GM21528 (cell line): ENCODE data around the gene KPNA1.

Experiments
- ATAC-seq: cut with Tn5 transposase; IDR thresholded peaks from one replicate; pipeline ENCODE4 v1.9.1; 2021; ENCODE audit warnings: mild to moderate bottlenecking, moderate library complexity; ENCODE audit not compliant: unreplicated experiment, low FRiP score

KPNA1 gene

DNA sequence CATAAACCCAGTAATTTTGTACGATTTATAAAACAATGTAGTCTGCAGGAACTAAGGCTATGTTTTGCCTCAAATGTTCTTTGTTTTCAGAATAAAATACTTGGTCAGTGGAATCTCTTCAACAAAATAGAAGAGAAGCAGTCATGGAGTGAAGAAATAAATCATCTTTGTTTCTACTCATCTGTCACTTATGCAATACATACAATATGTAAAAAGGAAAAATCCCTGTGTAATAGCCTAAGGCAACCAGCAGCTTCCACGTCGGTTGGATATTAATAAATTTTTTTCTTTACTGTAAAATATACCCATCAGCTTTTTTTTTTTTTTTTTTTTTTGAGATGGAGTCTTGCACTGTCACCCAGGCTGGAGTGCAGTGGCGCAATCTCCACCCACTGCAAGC, 93.6 kb downstream of the KPNA1 start:
- no peak for ATAC-seq

DNA sequence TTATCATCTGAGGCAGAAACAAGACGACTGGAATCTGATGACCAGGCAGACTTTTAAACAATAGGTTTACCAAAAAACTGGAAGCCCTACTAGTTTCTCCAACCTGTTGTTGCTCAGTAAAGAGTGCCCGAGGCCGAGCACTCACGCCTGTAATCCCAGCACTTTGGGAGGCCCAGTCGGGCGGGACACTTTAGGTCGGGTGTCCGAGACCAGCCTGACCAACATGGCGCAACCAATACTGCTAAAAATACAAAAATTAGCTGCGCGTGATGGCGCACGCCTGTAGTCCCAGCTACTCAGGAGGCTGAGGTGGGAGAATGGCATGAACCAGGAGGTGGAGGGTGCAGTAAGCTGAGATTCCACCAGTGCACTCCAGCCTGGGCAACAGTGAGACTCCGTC, 97.8 kb downstream of the KPNA1 start:
- ATAC-seq: no peak

DNA sequence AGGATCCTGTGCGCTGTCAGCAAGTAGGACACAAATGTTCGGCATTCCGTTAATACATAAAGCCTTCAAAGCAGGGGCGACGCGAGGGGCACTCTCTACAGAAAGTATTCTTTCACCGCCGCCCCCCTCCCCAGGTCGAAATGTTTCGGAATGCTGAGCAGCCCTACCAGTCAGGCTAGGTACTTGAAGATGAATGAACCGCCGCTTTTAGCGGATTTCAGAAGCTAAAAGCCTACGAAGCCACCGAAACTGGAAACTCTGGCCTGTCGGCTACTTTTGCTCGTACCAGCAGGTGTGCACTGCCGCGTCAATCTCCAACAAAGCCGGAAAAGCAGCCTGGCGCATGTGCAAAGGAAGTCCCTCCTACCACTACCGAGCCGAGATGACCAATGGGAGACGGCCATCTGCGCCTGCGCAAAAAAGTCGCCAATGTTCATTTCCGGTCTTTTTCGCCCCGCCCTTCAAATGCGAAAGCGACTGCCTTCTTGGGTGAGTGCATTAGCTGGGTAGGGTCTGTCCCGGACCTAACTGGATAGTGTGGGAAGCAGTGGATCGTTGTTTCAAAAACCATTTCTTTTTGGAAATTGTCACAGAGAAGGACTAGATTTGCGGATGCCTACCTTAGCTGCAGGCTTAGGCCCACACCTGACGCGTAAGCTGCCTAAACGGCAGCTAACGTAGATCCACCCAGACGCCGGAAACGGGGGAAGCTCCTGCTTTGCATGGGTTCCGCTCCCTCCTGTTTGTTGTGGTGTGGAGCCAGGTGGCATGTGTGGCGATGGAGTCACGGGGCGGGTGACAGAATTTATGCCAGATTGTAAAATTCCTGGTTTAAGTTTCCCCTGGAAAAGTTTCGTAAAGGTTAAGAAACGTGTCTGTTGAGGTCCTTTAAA, 98.7 kb downstream of the KPNA1 start, which contains the start of gene WDR5B:
Gene WDR5B (minus strand): TSS at position 301 of the 893 bp plus-strand sequence. CDS start 534 bp downstream, outside the sequence.
- peak; percentile 89 for ATAC-seq

DNA sequence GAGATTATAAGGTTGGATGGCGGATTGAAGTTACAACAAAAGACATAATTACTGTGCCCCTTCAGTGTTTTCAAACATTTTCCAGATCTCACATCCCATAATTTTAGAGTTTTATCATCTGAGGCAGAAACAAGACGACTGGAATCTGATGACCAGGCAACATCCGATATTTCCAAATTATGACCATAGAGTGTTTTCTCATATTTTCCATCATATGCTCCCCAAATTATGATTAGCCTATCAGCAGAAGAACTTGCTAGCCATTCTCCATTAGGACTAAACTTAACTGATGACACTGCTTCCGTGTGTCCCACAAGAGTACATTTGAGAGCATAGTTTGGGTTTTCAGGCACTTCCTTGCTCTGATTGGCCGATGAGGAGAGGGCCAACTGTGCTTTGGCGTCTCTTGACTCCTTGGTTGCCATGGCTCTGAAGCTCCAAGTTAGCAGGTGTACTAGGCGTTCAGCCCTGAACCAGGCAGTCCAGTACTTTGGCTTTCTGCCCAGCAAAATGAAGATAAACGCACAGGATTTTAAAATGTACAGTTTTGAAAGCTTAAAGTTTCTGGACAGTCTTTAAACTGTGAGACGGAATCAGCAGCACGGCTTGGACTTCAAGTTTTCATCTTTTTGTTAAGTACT, 99.5 kb downstream of the KPNA1 start:
- ATAC-seq: peak; percentile 56

DNA sequence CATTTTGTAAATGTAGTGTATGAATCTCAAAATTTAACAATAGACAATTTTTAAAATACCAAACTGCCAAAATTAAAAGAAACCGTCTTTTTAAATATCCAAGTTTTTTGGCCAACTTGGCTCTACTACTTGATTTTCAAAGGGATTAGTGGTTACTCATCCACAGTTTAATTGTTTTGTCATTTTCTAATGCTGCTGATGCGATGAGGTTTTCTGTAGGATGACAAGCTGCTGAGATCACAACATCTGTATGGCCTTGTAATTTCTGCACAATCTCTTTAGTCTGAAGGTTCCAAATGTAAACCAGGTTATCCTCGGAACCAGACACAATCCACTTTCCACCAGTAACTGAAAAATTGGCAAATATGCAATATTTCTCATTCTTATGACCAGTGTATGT, 100.3 kb downstream of the KPNA1 start:
- no peak for ATAC-seq

DNA sequence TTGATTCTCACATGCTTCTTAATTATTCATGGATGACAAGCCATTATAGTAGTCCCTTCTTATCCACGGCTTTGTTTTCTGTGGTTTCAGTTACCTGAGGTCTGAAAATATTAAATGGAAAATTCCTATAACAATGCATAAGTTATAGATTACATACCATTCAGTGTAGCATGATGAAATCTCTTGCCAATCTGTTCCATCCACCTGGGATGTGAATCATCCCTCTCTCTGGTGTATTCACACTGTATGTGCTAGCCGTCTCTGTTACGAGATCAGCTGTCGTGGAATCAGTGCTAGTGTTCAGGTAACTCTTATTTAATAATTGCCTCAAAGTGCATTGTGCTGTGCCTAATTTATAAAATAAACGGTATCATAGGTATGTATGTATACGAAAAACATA, 104.1 kb downstream of the KPNA1 start:
- ATAC-seq: no peak

DNA sequence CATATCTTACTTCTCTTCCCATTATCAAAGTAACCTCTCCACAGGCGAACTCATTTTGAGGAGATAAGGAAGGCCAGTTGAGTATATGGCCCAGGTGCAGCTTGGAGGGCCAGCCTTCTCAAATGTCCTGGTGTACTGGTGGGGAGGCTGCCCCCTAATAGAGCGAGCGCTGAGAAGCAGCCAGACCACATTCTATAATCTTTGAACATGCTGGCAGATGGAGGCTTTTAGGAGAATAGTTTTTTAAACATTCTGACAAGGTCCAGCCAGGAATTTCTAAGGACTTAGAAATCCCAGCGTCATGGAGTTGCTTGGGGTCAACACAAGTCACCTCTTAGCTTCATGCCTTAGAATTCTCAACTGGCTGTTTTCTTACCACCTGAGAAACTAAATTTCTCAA, 104.6 kb downstream of the KPNA1 start:
- ATAC-seq: no peak

DNA sequence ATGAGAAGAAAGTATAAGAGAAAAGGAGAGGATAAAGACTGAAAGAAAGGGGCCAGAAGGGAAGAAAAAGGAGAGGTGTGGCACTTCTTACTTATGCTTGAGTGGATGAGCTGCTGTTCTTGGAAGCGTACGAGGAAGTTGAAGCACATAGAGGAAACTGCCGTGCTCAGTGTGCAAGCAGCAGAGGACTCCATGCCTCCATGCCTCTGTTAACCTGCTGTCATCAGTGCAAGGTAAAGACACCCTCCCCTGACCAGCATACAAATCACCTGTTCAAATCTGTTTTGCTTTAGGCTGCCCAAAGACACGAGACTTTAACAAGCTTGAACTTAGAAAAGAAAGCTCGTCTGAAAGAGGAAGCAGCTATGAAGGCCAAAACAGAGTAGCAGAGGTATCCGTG, 105.3 kb downstream of the KPNA1 start:
- no peak for ATAC-seq

DNA sequence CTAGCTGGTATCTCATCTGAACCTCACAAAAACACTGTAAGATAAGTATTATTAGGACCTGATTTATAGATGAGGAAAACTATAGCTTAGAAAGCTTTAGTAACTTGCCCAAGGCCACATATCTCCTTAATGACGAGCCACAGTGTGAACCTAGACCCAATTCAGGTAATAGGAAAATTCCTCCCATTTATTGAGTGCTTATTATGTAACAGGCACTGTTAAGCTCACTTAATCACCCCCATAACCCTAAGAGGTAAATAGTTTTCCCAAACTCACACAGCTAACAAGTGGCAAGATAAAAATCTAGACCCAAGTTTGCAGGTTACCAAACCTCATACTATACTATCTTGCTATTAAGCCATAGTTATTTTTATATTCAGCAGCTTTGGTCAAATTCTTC, 106.8 kb downstream of the KPNA1 start:
- ATAC-seq: no peak

DNA sequence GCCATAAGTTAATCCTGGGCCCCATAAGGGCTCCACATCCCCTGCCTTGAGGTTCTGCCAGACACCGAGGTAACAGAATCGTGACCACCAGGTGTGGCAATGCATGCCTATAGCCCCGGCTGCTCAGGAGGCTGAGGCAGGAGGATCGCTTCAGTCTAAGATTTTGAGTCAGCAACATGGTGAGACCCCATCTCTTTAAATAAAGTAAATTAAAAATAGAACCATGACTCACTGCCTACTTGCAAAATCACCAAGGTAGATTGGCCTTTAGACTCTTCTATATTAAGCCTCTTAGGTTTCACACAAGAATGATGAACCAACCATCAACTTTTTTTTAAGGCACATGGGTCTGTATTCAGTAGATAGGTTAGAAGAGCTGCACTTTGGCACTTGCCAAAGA, 108.5 kb downstream of the KPNA1 start:
- ATAC-seq: no peak

DNA sequence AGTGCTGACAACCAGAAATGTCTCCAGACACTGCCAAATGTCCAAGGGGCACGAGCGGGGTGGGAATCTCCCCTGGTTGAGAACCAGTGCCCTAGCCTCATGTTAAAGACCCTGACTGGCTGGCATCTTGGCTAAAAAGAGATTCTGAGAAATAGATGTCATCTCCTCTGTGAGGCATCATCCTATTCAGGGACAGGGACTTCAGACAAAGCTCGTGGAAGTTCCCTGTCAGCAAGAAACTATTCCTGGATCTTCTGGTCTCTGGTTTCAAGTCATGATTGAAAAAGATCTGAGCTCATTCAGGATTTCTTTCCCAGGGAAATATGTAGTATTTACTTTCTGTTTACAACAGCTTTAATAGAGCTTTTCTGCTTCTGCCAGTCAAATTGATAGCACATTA, 109.7 kb downstream of the KPNA1 start:
- no peak for ATAC-seq

DNA sequence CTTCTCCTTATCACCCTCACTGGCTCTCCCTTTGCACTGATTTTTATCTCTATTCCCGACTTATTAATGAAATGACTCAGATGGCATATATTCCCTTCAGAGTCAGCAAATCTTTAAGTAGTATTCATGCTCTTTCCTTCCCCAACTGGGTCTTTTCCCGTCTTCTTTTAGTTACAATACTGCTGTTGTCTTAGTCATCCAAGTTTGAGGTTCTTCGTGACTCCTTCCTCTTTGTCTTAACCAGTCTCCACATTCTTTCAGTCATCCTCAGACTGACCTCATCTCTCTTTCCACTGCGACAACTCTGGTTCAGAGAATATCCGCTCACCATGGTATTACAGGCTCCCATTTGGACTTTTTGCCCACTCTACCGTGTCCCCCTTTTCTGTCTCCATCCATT, 111.2 kb downstream of the KPNA1 start:
- ATAC-seq: no peak

DNA sequence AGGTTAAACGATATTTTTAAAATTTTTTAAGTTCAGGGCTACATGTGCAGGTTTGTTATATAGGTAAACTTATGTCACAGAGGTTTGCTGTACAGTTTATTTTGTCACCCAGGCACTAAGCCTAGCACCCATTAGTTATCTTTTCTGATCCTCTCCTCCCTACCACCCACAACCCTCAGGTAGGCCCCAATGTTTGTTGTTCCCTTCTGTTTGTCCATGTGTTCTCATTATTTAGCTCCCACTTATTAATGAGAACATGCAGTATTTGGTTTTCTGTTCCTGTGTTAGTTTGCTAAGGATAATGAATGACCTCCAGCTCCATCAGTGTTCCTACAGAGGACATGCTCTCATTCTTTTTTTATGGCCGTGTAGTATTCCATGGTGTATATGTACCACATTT, 115.8 kb downstream of the KPNA1 start:
- no peak for ATAC-seq

DNA sequence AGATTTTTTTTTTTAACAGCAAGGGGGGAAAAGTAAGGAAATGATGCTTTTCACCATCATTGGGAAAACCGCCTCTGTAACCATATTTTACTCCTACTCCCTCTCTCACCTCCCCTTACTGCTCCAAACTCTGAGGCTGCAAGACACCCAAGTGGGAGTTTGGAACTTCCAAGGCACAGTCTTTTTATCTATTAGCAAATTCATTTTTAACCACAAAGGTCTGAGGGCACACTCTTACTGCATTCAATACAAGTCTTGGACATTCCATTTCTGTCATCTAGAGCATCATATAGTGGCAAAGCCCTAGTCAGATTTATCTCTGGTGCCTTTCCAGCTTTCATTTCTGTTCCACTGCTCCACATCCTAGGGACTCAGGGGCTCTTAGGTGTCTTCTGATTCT, 117.5 kb downstream of the KPNA1 start:
- ATAC-seq: no peak

DNA sequence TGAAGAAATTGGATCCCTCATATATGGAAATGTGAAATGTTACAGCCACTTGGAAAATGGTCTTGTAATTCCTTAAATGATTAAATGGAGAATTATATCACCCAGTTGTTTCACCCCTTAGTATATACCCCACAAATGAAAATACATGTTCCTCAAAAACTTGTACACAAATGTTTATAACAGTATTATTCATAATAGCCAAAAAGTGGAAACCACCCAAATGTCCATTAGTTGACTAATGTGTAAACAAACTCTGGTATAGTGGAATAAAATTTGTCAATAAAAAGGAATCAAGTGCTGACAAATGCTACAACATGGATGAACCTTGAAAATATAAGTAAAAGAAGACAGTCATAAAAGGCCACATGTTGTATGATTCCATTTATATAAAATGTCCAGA, 118.2 kb downstream of the KPNA1 start:
- ATAC-seq: no peak

DNA sequence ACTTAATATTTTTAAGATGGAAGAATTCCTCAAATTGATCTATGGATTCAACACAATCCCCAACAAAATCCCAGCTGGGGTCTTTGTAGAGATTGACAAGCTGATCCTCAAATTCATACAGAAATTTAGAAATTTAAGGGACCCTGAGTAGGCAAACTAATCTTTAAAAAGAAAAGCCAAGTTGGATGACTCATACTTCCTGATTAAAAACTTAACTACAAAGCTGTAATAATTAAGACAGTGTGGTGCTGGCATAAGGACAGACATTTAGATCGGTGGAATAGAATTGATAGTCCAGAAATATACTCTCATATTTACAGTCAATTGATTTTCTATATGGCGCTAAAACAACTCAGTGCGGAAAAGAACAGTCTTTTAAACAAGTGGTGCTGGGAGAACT, 119.2 kb downstream of the KPNA1 start:
- no peak for ATAC-seq

DNA sequence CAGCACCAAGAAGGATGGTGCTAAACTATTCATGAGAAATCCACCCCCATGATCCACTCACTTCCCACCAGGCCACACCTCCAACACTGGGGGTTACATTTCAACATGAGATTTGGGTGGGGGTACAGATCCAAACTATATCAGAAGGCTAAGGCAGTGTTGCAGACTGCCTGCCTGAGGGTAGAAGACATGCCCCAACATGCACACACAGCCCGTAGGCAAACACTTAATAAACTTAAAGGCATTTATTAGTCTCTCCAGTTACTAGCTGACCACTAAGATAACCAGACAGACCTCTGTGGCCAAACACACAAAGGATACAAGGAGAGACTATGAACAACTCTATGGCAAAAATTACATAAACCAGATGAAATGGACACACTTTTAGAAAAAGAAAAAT, 120.6 kb downstream of the KPNA1 start:
- no peak for ATAC-seq

DNA sequence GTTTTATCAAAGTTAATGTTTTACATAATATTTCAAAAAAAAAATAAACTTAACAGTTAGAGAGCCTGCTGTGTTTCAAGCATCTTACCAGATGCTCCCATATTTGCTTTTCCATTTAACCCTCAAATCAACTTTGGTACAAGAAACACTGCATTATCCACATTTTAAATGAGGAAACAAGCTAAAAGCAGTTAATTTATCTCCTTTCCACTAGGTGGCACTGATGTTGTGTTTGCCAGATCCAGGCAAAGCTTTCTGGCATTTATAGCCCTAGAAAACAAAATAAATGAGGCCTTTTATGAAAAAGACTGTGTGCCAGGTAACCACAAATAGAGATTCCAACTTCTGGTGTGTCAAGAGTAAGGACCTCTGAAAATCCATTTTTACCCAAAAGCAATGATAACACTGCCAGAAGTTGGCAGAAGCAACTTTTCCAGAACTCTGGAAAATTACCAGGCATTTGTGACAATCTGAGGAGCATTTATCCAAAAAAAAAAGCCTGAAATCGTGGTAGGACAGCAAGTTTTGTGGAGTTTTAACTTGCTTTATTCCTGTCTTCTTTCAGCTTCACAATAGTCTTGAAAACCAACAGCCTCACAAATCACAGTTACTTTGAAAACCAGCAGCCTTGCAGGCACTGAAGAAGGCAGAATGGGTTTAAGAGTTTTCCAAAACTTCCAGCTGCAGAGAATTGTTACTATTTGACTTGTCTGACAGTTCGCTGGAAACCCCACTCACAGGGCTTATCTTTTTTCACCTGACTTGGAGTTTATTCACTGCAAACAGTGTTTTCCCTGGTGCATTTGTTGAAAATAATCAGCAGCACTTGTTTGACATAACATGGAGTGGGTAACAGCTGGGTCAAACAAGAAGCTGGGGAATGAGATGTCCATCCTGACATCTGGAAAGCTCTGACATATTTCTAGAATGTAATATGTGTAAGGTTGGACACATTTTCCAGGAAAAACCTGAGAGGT, 121.6 kb downstream of the KPNA1 start:
- no peak for ATAC-seq

DNA sequence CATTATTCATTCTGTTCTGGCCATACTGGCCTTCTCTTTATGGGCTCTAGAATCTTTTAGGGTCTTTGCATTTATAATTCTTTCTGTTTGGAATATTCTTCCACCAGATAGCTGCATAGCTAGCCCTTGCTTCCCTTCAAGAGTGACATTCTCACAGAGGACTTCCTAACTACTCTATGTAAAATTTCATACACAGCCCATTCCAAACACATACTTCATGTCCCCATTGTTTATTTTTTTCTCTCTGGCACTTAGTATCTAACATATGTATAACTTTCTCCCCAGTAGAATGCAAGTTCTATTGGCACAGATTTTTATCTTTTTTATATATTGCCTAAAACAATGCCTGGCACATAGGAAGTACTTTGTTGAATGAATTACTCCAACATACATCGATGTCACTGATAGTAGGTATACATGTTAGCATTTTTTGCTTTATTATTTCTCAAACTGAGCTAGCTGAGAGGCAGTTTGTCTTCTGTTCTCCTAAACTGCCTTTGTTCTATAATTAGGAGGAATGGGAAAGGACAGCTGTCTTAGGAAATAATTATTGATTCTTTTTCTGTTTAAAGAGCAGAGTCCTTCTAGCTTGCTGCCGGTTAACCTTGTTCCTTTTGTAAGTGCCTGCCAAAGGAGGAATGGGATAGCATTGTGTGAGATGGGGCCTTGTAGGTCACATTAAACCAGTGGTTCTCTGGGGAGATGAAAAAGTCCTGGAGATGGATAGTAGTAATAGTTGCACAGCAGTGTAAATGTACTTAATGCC, 122.9 kb downstream of the KPNA1 start:
- no peak for ATAC-seq

DNA sequence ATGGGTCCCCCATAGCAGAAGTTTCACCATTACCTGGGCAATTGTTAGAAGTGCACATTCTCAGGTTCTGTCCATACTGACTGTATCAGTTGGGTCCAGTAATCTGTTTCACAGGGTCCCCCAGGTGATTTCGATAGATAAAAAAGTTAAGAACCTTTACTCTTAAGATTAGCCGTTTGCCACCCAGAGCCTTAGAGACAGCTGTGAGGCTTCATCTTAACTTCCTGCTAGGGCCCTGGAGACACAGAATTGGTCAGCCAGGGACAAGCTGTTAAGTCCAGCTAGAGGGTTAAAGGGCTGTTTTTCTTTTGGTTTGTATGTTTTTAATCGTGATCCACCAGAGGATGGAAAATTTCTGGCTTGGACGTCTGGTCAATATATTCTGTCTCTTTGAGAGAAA, 124.1 kb downstream of the KPNA1 start:
- no peak for ATAC-seq
